GM12872 (cell line): ENCODE data around the gene MS4A13.

ENCODE experiments used
- CTCF ChIP-seq: IDR thresholded peaks from 3 replicates; pipeline ENCODE4 v1.5.1; 2011; ENCODE audit warnings: low read depth, mild to moderate bottlenecking, low read length, moderate library complexity; ENCODE audit not compliant: insufficient read depth

MS4A13 gene

GRCh38 chr11:60493454-60493853, 21.7 kb upstream of the MS4A13 start:
- TF ChIP-seq CTCF: no peak

GRCh38 chr11:60498399-60498798, 16.8 kb upstream of the MS4A13 start:
- TF ChIP-seq CTCF: no peak

GRCh38 chr11:60498853-60499252, 16.3 kb upstream of the MS4A13 start:
- TF ChIP-seq CTCF: no peak

GRCh38 chr11:60500276-60500910, 14.8 kb upstream of the MS4A13 start:
- TF ChIP-seq CTCF: no peak

GRCh38 chr11:60502221-60502775, 12.9 kb upstream of the MS4A13 start:
- TF ChIP-seq CTCF: no peak

GRCh38 chr11:60504219-60504905, 10.8 kb upstream of the MS4A13 start:
- no peak for TF ChIP-seq CTCF

GRCh38 chr11:60511393-60511792, 3.8 kb upstream of the MS4A13 start:
- no peak for TF ChIP-seq CTCF
